Measurements from ENCODE around the gene MGP.

The MGP gene

GRCh38 chr12:14921218-14921617 lies 35.6 kb upstream of the MGP start:
- H3K27ac ChIP-seq (ENCODE audit: insufficient read depth, low read depth, low read length, poor library complexity, severe bottlenecking) = no peak overlapping the region
- WGBS, 2 experiments = 94 to 96% methylated on average over 2 of the region's 2 CpGs
- no peaks in the 10 kb centered on the region for H3K4me1 ChIP-seq (ENCODE audit: control insufficient read depth, insufficient read depth, low read length)
- H3K9me3 ChIP-seq (ENCODE audit: control insufficient read depth, low read length) = no peaks in the 10 kb centered on the region
- no peak overlapping the region for H3K4me3 ChIP-seq (ENCODE audit: insufficient read depth, low read depth, low read length)
- H3K36me3 ChIP-seq (ENCODE audit: control insufficient read depth, insufficient read depth, low read length) = no peaks in the 10 kb centered on the region
- H3K27me3 ChIP-seq (ENCODE audit: control insufficient read depth, insufficient read depth, low read length, poor library complexity, severe bottlenecking) = no peaks in the 10 kb centered on the region

DNA sequence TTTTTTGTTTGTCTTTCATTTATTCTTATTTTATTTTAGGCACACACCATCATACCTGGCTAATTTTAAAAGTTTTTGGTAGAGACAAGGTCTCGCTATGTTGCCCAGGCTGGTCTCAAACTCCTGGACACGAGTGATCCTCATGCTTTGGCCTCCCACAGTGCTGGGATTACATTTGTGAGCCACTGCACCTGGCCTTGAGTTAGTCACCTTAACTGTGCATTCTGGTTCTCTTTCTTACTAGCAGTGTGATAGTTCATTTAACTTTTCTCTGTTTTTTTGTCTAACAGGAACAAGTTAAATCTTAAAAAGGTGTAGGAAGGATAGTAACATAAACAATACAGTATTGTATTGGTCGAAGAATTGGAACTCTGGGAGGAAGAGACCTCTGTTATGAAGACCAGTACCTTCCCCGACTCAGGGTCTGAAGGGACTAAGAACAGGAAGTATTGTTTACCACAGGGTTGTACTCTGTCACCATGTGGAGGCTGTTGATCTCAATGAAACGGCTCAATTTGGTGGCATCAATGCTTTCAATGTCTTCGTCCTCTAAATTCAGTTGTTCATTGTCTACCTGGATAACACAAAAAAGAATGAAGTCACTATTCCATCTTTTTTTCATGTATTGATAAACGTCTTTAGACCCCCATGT lies 34.9 kb upstream of the MGP start:
- Histone ChIP-seq H3K27ac (ENCODE audit: insufficient read depth, low read depth, low read length, poor library complexity, severe bottlenecking) (no peak overlapping the region), H3K4me3 (ENCODE audit: insufficient read depth, low read depth, low read length) (no peak overlapping the region), H3K9me3 (ENCODE audit: control insufficient read depth, low read length) (no peaks in the 10 kb centered on the region), H3K36me3 (ENCODE audit: control insufficient read depth, insufficient read depth, low read length) (no peaks in the 10 kb centered on the region), H3K27me3 (ENCODE audit: control insufficient read depth, insufficient read depth, low read length, poor library complexity, severe bottlenecking) (no peaks in the 10 kb centered on the region), H3K4me1 (ENCODE audit: control insufficient read depth, insufficient read depth, low read length) (no peaks in the 10 kb centered on the region)
- 85 to 86% methylated on average over 7 of the region's 7 CpGs for WGBS, 2 experiments

GRCh38 chr12:14919455-14919854 lies 33.8 kb upstream of the MGP start:
- Histone ChIP-seq H3K27ac (ENCODE audit: insufficient read depth, low read depth, low read length, poor library complexity, severe bottlenecking) (no peak overlapping the region), H3K36me3 (ENCODE audit: control insufficient read depth, insufficient read depth, low read length) (no peaks in the 10 kb centered on the region), H3K27me3 (ENCODE audit: control insufficient read depth, insufficient read depth, low read length, poor library complexity, severe bottlenecking) (no peaks in the 10 kb centered on the region), H3K4me3 (ENCODE audit: insufficient read depth, low read depth, low read length) (no peak overlapping the region), H3K4me1 (ENCODE audit: control insufficient read depth, insufficient read depth, low read length) (no peaks in the 10 kb centered on the region), H3K9me3 (ENCODE audit: control insufficient read depth, low read length) (no peaks in the 10 kb centered on the region)

- Histone ChIP-seq H3K27me3 (ENCODE audit: control insufficient read depth, insufficient read depth, low read length, poor library complexity, severe bottlenecking) (no peaks in the 10 kb centered on the region), H3K36me3 (ENCODE audit: control insufficient read depth, insufficient read depth, low read length) (no peaks in the 10 kb centered on the region), H3K27ac (ENCODE audit: insufficient read depth, low read depth, low read length, poor library complexity, severe bottlenecking) (no peak overlapping the region), H3K4me3 (ENCODE audit: insufficient read depth, low read depth, low read length) (no peak overlapping the region), H3K9me3 (ENCODE audit: control insufficient read depth, low read length) (no peaks in the 10 kb centered on the region), H3K4me1 (ENCODE audit: control insufficient read depth, insufficient read depth, low read length) (no peaks in the 10 kb centered on the region)
- 100% methylated on average over 1 to 2 of the region's 2 CpGs for WGBS, 2 experiments
Measured at GRCh38 chr12:14915736-14916135, 30.1 kb upstream of the MGP start.

DNA sequence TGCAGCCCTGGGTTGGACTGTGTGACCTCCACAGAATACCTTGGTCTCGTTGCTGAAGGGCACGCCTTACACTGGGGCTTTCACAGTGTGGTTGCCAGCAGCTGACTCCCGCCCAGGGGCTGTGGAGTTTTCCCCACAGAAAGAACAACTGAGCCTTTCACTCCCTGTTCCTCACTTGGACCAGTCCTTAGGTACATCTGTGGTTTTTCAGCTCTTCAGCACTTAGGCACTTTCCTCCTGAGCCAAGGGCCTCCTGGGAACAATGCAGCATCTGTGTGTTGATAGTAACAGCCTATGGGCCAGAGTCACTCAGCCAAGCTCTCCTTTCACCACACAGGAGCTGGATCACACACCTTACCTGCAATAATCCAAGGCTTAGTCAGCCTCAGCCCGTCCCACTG lies 27.7 kb upstream of the MGP start:
- Histone ChIP-seq H3K36me3 (ENCODE audit: control insufficient read depth, insufficient read depth, low read length) (no peaks in the 10 kb centered on the region), H3K4me1 (ENCODE audit: control insufficient read depth, insufficient read depth, low read length) (no peaks in the 10 kb centered on the region), H3K27me3 (ENCODE audit: control insufficient read depth, insufficient read depth, low read length, poor library complexity, severe bottlenecking) (no peaks in the 10 kb centered on the region), H3K9me3 (ENCODE audit: control insufficient read depth, low read length) (no peaks in the 10 kb centered on the region), H3K27ac (ENCODE audit: insufficient read depth, low read depth, low read length, poor library complexity, severe bottlenecking) (no peak overlapping the region), H3K4me3 (ENCODE audit: insufficient read depth, low read depth, low read length) (no peak overlapping the region)
- WGBS, 2 experiments = 90 to 94% methylated on average over 4 of the region's 4 CpGs

GRCh38 chr12:14911131-14911530 lies 25.5 kb upstream of the MGP start:
- no peak overlapping the region for H3K4me3 ChIP-seq (ENCODE audit: insufficient read depth, low read depth, low read length)
- WGBS, 2 experiments = 92 to 98% methylated on average over 2 of the region's 2 CpGs
- no peaks in the 10 kb centered on the region for H3K9me3 ChIP-seq (ENCODE audit: control insufficient read depth, low read length)
- no peaks in the 10 kb centered on the region for H3K27me3 ChIP-seq (ENCODE audit: control insufficient read depth, insufficient read depth, low read length, poor library complexity, severe bottlenecking)
- no peaks in the 10 kb centered on the region for H3K4me1 ChIP-seq (ENCODE audit: control insufficient read depth, insufficient read depth, low read length)
- H3K27ac ChIP-seq (ENCODE audit: insufficient read depth, low read depth, low read length, poor library complexity, severe bottlenecking) = no peak overlapping the region
- no peaks in the 10 kb centered on the region for H3K36me3 ChIP-seq (ENCODE audit: control insufficient read depth, insufficient read depth, low read length)

GRCh38 chr12:14910090-14910915 lies 24.6 kb upstream of the MGP start:
- H3K36me3 ChIP-seq (ENCODE audit: control insufficient read depth, insufficient read depth, low read length) = no peaks in the 10 kb centered on the region
- no peak overlapping the region for H3K27ac ChIP-seq (ENCODE audit: insufficient read depth, low read depth, low read length, poor library complexity, severe bottlenecking)
- H3K4me1 ChIP-seq (ENCODE audit: control insufficient read depth, insufficient read depth, low read length) = no peaks in the 10 kb centered on the region
- no peak overlapping the region for H3K4me3 ChIP-seq (ENCODE audit: insufficient read depth, low read depth, low read length)
- H3K27me3 ChIP-seq (ENCODE audit: control insufficient read depth, insufficient read depth, low read length, poor library complexity, severe bottlenecking) = no peaks in the 10 kb centered on the region
- WGBS, 2 experiments = 83 to 87% methylated on average over 5 of the region's 5 CpGs
- H3K9me3 ChIP-seq (ENCODE audit: control insufficient read depth, low read length) = no peaks in the 10 kb centered on the region

- Histone ChIP-seq H3K36me3 (ENCODE audit: control insufficient read depth, insufficient read depth, low read length) (no peaks in the 10 kb centered on the region), H3K4me3 (ENCODE audit: insufficient read depth, low read depth, low read length) (no peak overlapping the region), H3K4me1 (ENCODE audit: control insufficient read depth, insufficient read depth, low read length) (no peaks in the 10 kb centered on the region), H3K9me3 (ENCODE audit: control insufficient read depth, low read length) (no peaks in the 10 kb centered on the region), H3K27me3 (ENCODE audit: control insufficient read depth, insufficient read depth, low read length, poor library complexity, severe bottlenecking) (no peaks in the 10 kb centered on the region), H3K27ac (ENCODE audit: insufficient read depth, low read depth, low read length, poor library complexity, severe bottlenecking) (no peak overlapping the region)
- 78 to 100% methylated on average over 1 of the region's 1 CpG for WGBS, 2 experiments
Measured at GRCh38 chr12:14907953-14908352, 22.3 kb upstream of the MGP start.

DNA sequence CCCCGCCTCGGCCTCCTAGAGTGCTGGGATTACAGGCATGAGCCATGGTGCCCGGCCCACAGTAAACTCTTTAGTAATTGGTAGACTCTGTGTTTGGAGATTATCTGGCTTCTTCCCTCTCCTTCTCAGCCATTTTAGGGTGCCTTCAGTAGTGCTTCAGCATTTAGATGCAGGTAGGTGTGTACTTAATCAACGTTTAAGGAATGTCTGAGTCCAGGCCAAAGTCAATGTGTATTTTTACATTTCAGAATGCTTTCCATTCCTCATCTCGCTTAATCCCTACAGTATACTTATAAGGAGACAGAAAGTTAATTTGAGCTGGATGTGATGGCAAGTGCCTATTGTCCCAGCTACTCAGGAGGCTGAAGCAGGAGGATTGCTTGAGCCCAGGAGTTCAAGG lies 20.5 kb upstream of the MGP start:
- Histone ChIP-seq H3K36me3 (ENCODE audit: control insufficient read depth, insufficient read depth, low read length) (no peaks in the 10 kb centered on the region), H3K27ac (ENCODE audit: insufficient read depth, low read depth, low read length, poor library complexity, severe bottlenecking) (no peak overlapping the region), H3K4me1 (ENCODE audit: control insufficient read depth, insufficient read depth, low read length) (no peaks in the 10 kb centered on the region), H3K9me3 (ENCODE audit: control insufficient read depth, low read length) (no peaks in the 10 kb centered on the region), H3K4me3 (ENCODE audit: insufficient read depth, low read depth, low read length) (no peak overlapping the region), H3K27me3 (ENCODE audit: control insufficient read depth, insufficient read depth, low read length, poor library complexity, severe bottlenecking) (no peaks in the 10 kb centered on the region)
- WGBS, 2 experiments = 96 to 97% methylated on average over 4 to 5 of the region's 5 CpGs

- Histone ChIP-seq H3K27me3 (ENCODE audit: control insufficient read depth, insufficient read depth, low read length, poor library complexity, severe bottlenecking) (no peaks in the 10 kb centered on the region), H3K9me3 (ENCODE audit: control insufficient read depth, low read length) (no peaks in the 10 kb centered on the region), H3K4me1 (ENCODE audit: control insufficient read depth, insufficient read depth, low read length) (no peaks in the 10 kb centered on the region), H3K4me3 (ENCODE audit: insufficient read depth, low read depth, low read length) (no peak overlapping the region), H3K27ac (ENCODE audit: insufficient read depth, low read depth, low read length, poor library complexity, severe bottlenecking) (no peak overlapping the region), H3K36me3 (ENCODE audit: control insufficient read depth, insufficient read depth, low read length) (no peaks in the 10 kb centered on the region)
- WGBS, 2 experiments = 87 to 98% methylated on average over 4 to 5 of the region's 5 CpGs
Measured at GRCh38 chr12:14905269-14906004, 19.8 kb upstream of the MGP start.
